ENCODE data around the gene SQSTM1. TPM values are rescaled to one million over a fixed set of nuclear protein-coding genes. Genes with fewer than 3 reads are reported as not detected.
"Not testable (repeated sequence)": the region's sequence is repeated elsewhere in the genome, so short reads cannot be mapped to it uniquely, and the experiment has no call there.

Gene SQSTM1
- total and polyA plus RNA-seq, 10 donors = 105 to 328 (median 276) TPM

- Histone ChIP-seq H3K27me3 (replicated peaks in 1 of 7) (no peaks in the 10 kb centered on the region), H3K4me3 (no peak overlapping the region), H3K9me3 (no peaks in the 10 kb centered on the region), H3K36me3 (peaks cover 0 to 51% (median 27%) of the 10 kb centered on the region in 6 donors), H3K27ac (no peak overlapping the region), H3K4me1 (peaks cover 0 to 47% (median 13%) of the 10 kb centered on the region in 6 donors)
- DNase-seq = peak; percentile 20
- 94 to 98% (median 96%) methylated on average over 2 to 4 of the region's 4 CpGs for WGBS, 5 donors
- TF ChIP-seq POLR2AphosphoS5 (IDR thresholded peaks at IDR 0.05) = no peak
- TF ChIP-seq POLR2A (IDR thresholded peaks at IDR 0.05) = no peak
- TF ChIP-seq, protein P1, sequence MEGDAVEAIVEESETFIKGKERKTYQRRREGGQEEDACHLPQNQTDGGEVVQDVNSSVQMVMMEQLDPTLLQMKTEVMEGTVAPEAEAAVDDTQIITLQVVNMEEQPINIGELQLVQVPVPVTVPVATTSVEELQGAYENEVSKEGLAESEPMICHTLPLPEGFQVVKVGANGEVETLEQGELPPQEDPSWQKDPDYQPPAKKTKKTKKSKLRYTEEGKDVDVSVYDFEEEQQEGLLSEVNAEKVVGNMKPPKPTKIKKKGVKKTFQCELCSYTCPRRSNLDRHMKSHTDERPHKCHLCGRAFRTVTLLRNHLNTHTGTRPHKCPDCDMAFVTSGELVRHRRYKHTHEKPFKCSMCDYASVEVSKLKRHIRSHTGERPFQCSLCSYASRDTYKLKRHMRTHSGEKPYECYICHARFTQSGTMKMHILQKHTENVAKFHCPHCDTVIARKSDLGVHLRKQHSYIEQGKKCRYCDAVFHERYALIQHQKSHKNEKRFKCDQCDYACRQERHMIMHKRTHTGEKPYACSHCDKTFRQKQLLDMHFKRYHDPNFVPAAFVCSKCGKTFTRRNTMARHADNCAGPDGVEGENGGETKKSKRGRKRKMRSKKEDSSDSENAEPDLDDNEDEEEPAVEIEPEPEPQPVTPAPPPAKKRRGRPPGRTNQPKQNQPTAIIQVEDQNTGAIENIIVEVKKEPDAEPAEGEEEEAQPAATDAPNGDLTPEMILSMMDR (IDR thresholded peaks at IDR 0.05 in 8 of 11, conservative IDR thresholded peaks at IDR 0.05 in 3 of 11) = no peak
- intact Hi-C loops (cut with DNase I; ENCODE audit: low total_unique reads) = no loop called here
Measured at GRCh38 chr5:179781846-179782245, 38.9 kb upstream of the SQSTM1 start.

DNA sequence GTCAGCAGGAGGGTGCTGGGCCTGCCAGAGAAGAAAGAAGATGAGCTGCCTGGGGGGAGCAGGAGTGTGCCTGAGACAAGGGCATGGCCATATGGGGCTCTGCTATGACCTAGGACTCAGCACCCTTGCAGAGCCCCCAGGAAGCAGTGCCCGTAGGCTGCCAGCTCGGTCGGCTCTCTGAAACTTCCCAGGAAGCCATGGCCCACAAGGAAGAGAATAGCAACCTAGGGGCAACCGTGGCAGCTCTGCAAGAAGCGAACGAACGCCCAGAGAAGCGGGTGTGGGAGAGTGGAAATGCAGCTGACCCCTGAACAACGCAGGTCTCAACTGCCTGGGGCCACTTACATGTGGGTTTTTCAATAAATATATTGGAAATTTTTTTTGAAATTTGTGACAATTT lies 37.6 kb upstream of the SQSTM1 start:
- TF ChIP-seq POLR2A (IDR thresholded peaks at IDR 0.05) (no peak), POLR2AphosphoS5 (IDR thresholded peaks at IDR 0.05) (no peak)
- TF ChIP-seq, protein P1 (IDR thresholded peaks at IDR 0.05 in 8 of 11, conservative IDR thresholded peaks at IDR 0.05 in 3 of 11) = no peak
- H3K4me1 ChIP-seq = peaks cover 0 to 35% (median 8%) of the 10 kb centered on the region in 6 donors

GRCh38 chr5:179786861-179787260 lies 33.8 kb upstream of the SQSTM1 start:
- Histone ChIP-seq H3K4me1 (peaks cover 0 to 13% (median 5%) of the 10 kb centered on the region in 6 donors), H3K9me3 (no peaks in the 10 kb centered on the region), H3K36me3 (peaks cover 0 to 4% (median 0%) of the 10 kb centered on the region in 6 donors), H3K27me3 (replicated peaks in 1 of 7) (no peaks in the 10 kb centered on the region), H3K4me3 (no peak overlapping the region), H3K27ac (no peak overlapping the region)
- intact Hi-C loops (cut with DNase I; ENCODE audit: low total_unique reads) = no loop called here
- DNase-seq = no peak
- 81 to 94% (median 86%) methylated on average over 12 of the region's 12 CpGs for WGBS, 5 donors
- peak in 1 of 3 donors; percentile 52 for TF ChIP-seq POLR2AphosphoS5 (IDR thresholded peaks at IDR 0.05)
- no peak for TF ChIP-seq POLR2A (IDR thresholded peaks at IDR 0.05)

More for the DNA sequence above, 37.6 kb upstream of the SQSTM1 start:
- WGBS, 5 donors = 87 to 96% (median 94%) methylated on average over 9 of the region's 9 CpGs
- peak; percentile 45 for DNase-seq
- Histone ChIP-seq H3K27me3 (replicated peaks in 1 of 7) (no peaks in the 10 kb centered on the region), H3K36me3 (peaks cover 0 to 38% (median 20%) of the 10 kb centered on the region in 6 donors), H3K9me3 (no peaks in the 10 kb centered on the region), H3K4me3 (no peak overlapping the region), H3K27ac (no peak overlapping the region)
- intact Hi-C loops (cut with DNase I; ENCODE audit: low total_unique reads) = no loop called here

- Histone ChIP-seq H3K36me3 (no peaks in the 10 kb centered on the region), H3K9me3 (no peaks in the 10 kb centered on the region), H3K27me3 (replicated peaks in 1 of 7) (no peaks in the 10 kb centered on the region), H3K4me1 (peaks cover 13 to 27% (median 19%) of the 10 kb centered on the region in 6 donors), H3K4me3 (no peak overlapping the region), H3K27ac (no peak overlapping the region)
- TF ChIP-seq POLR2AphosphoS5 (IDR thresholded peaks at IDR 0.05) = no peak
- no peak for TF ChIP-seq POLR2A (IDR thresholded peaks at IDR 0.05)
- TF ChIP-seq, protein P1 (IDR thresholded peaks at IDR 0.05 in 8 of 11, conservative IDR thresholded peaks at IDR 0.05 in 3 of 11) = no peak
- no peak for DNase-seq
- 82 to 90% (median 85%) methylated on average over 6 to 7 of the region's 7 CpGs for WGBS, 5 donors
- intact Hi-C loops (cut with DNase I; ENCODE audit: low total_unique reads) = no loop called here
Measured at GRCh38 chr5:179788193-179788854, 32.4 kb upstream of the SQSTM1 start.

DNA sequence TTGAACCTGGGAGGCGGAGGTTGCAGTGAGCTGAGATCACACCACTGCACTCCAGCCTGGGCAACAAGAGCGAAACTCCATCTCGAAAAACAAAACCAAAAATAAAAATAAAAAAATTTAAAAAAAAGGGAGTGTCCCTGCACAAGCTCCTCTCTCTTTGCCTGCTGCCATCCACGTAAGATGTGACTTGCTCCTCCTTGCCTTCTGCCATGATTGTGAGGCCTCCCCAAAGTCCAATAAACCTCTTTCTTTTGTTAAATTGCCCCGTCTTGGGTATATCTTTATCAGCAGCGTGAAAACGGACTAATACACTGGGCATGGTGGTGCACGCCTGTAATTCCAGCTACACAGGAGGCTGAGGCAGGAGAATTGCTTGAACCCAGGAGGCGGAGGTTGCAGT lies 31.4 kb upstream of the SQSTM1 start:
- H3K27ac ChIP-seq; H3K27me3 ChIP-seq (replicated peaks in 1 of 7); DNase-seq; H3K4me3 ChIP-seq; intact Hi-C loops (cut with DNase I; ENCODE audit: low total_unique reads); H3K9me3 ChIP-seq; H3K36me3 ChIP-seq: not testable (repeated sequence)
- H3K4me1 ChIP-seq = peaks cover 21 to 37% (median 29%) of the 10 kb centered on the region in 6 donors
- WGBS, 5 donors = 95 to 97% (median 96%) methylated on average over 9 of the region's 9 CpGs

Measured in spleen (tissue), 11 donors.